Measurements from ENCODE around the gene KRT74. TPM values are rescaled to one million over a fixed set of nuclear protein-coding genes. Genes with fewer than 3 reads are reported as not detected.

The KRT74 gene
- total RNA-seq, 1 donor from 2014 or later: not detected

DNA sequence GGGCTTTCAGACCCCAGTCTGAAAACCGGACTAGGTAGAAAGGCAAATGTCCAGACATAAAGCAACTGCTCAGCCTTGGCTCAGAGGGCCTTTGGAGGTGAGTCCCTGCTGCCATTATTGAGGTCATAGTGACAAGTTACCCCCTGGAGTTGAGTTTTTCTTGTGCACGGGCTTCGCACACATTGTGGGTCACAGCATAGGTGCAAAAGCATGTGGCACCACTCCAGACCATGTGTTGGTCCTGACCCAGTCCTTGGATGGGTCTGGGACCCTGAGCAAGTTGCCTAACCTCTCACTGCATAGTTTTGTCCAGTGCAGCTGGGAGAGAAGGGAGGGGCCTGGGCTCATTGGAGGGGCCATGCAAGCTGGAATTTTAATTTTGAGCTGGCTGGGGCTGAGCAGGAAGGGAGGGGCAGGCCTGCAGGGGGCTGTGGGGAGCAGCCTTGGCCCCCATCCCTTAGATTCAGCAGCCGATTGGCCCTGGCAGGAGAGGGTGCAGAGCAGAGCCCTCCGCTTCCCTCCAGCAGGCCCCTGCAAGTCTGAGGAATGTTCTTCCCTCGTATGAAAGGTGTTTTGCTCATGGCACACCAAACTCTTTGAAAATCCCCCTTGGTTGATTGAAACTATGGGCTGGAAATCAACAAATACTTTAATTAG lies 49.3 kb downstream of the KRT74 start:
- TF ChIP-seq CTCF (IDR thresholded peaks at IDR 0.05): no peak
- Mint-ChIP-seq H3K27ac (no peak overlapping the region), H3K27me3 (peaks cover 2% of the 10 kb centered on the region), H3K4me1 (no peaks in the 10 kb centered on the region), H3K36me3 (ENCODE audit: low read depth) (no peaks in the 10 kb centered on the region), H3K9me3 (no peaks in the 10 kb centered on the region), H3K4me3 (no peak overlapping the region)
- CTCF ChIA-PET: no interaction called here
- DNase-seq (no peak), ATAC-seq (ENCODE audit: low read depth) (no peak)
- POLR2A ChIA-PET: no interaction called here
- intact Hi-C loops (cut with micrococcal nuclease): no loop called here

- Mint-ChIP-seq H3K4me3 (no peak overlapping the region), H3K36me3 (ENCODE audit: low read depth) (no peaks in the 10 kb centered on the region), H3K27me3 (peaks cover 2% of the 10 kb centered on the region), H3K9me3 (no peaks in the 10 kb centered on the region), H3K4me1 (no peaks in the 10 kb centered on the region), H3K27ac (no peak overlapping the region)
- intact Hi-C loops (cut with micrococcal nuclease): no loop called here
- ATAC-seq (ENCODE audit: low read depth) (no peak), DNase-seq (no peak)
- ChIA-PET POLR2A (no interaction called here), CTCF (no interaction called here)
- TF ChIP-seq CTCF (IDR thresholded peaks at IDR 0.05): no peak
These were observed 49.8 kb downstream of the KRT74 start for GRCh38 chr12:52523824-52524223.

DNA sequence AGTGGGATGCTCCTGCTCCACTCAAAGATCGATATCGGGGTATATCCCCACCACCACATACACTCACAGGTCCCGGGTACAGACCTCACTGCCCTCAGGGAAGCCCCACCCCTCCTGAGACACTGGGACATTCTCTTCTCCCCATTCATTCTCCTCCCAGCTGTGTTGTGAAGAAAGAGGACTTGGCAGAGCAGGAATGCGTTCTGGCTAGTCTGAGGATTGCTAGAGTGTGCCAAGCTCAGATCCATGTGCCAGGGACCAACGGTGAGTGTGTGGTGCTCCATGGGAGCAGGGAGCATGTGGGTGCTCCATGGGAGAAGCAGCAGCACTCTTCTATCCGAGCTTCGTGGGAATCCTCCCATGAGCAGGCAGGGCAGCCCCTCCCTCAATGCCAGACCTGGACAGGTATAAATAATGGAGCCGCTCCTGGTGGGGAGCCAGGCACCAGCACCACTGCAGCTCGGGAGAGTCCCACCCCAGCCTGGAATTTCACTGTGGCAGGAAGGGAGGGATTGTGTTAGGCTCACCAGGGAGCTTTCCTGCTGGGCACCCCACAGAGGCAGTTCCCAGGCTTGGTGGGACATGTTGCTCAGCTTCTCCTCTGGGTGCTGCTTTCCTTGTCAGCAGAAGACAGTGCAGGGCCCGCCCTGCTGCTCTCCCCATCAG lies 51.2 kb downstream of the KRT74 start:
- DNase-seq (no peak), ATAC-seq (ENCODE audit: low read depth) (no peak)
- ChIA-PET CTCF (no interaction called here), POLR2A (no interaction called here)
- Mint-ChIP-seq H3K27me3 (peaks cover 2% of the 10 kb centered on the region), H3K4me1 (no peaks in the 10 kb centered on the region), H3K9me3 (no peaks in the 10 kb centered on the region), H3K27ac (no peak overlapping the region), H3K36me3 (ENCODE audit: low read depth) (no peaks in the 10 kb centered on the region), H3K4me3 (no peak overlapping the region)
- intact Hi-C loops (cut with micrococcal nuclease): no loop called here
- TF ChIP-seq CTCF (IDR thresholded peaks at IDR 0.05): no peak

- no peaks in the 10 kb centered on the region for H3K9me3 Mint-ChIP-seq
- H3K27me3 Mint-ChIP-seq: peaks cover 2% of the 10 kb centered on the region
- H3K4me1 Mint-ChIP-seq: no peaks in the 10 kb centered on the region
- ATAC-seq (ENCODE audit: low read depth) (no peak), DNase-seq (no peak)
- CTCF ChIA-PET: no interaction called here
- H3K27ac Mint-ChIP-seq: no peak overlapping the region
- TF ChIP-seq CTCF (IDR thresholded peaks at IDR 0.05): no peak
- H3K36me3 Mint-ChIP-seq (ENCODE audit: low read depth): no peaks in the 10 kb centered on the region
- no peak overlapping the region for H3K4me3 Mint-ChIP-seq
- intact Hi-C loops (cut with micrococcal nuclease): no loop called here
- POLR2A ChIA-PET: no interaction called here
These were observed 51.9 kb downstream of the KRT74 start for GRCh38 chr12:52521568-52522266.

GRCh38 chr12:52521175-52521567 lies 52.5 kb downstream of the KRT74 start:
- TF ChIP-seq CTCF (IDR thresholded peaks at IDR 0.05): no peak
- ChIA-PET POLR2A (no interaction called here), CTCF (no interaction called here)
- H3K36me3 Mint-ChIP-seq (ENCODE audit: low read depth): no peaks in the 10 kb centered on the region
- DNase-seq (no peak), ATAC-seq (ENCODE audit: low read depth) (no peak)
- no peaks in the 10 kb centered on the region for H3K9me3 Mint-ChIP-seq
- intact Hi-C loops (cut with micrococcal nuclease): no loop called here
- no peaks in the 10 kb centered on the region for H3K4me1 Mint-ChIP-seq
- no peak overlapping the region for H3K27ac Mint-ChIP-seq
- H3K4me3 Mint-ChIP-seq: no peak overlapping the region
- H3K27me3 Mint-ChIP-seq: peaks cover 2% of the 10 kb centered on the region
